HL-60 (cell line): ENCODE measurements around the gene RASA2.
A peak's percentile ranks its signal among the peaks of the same experiment; 100 is the strongest.

Experiments
- DNase-seq, 2 experiments: peaks; one replicate each; pipeline ENCODE4 v3.0.0-alpha.2; 2010 to 2020; ENCODE audit warnings: low read depth in 1 of 2, low spot score in 1 of 2
- H3K27ac ChIP-seq: fragments of 250-450 bp; sonication (Bioruptor Pico); replicated peaks from 2 replicates; pipeline ENCODE4 v1.5.1; 2020; ENCODE audit warnings: mild to moderate bottlenecking, moderate library complexity
- H3K27me3 ChIP-seq: fragments of 250-450 bp; sonication (Bioruptor Pico); 2 replicates; pipeline ENCODE4 v1.5.1; 2021; ENCODE audit warnings: mild to moderate bottlenecking, moderate library complexity; ENCODE audit not compliant: insufficient read depth, poor library complexity, severe bottlenecking
- H3K4me3 ChIP-seq: replicated peaks from 2 replicates; pipeline ENCODE4 v1.5.1; 2011; ENCODE audit warnings: mild to moderate bottlenecking, control low read depth, low read length; ENCODE audit not compliant: insufficient read depth
- CTCF ChIP-seq: IDR thresholded peaks from one replicate; pipeline ENCODE4 v1.5.1; 2011; ENCODE audit warnings: low read length, control low read depth, inconsistent platforms; ENCODE audit not compliant: insufficient read depth
- GABPA ChIP-seq: IDR thresholded peaks from 2 replicates; pipeline ENCODE4 v1.6.1; 2012; ENCODE audit warnings: low read depth
- POLR2AphosphoS5 ChIP-seq: IDR thresholded peaks from 2 replicates; pipeline ENCODE4 v1.6.1; 2012; ENCODE audit warnings: low read depth
- REST ChIP-seq: IDR thresholded peaks from 2 replicates; pipeline ENCODE4 v1.6.1; 2012; ENCODE audit warnings: low read depth; ENCODE audit not compliant: insufficient replicate concordance
- SPI1 ChIP-seq: IDR thresholded peaks from 2 replicates; pipeline ENCODE4 v1.6.1; 2012; ENCODE audit warnings: low read depth, mild to moderate bottlenecking, borderline replicate concordance

Gene RASA2

GRCh38 chr3:141499284-141499683 is 12.5 kb downstream of the RASA2 start:
- no peaks in the 10 kb centered on the region for H3K27me3 ChIP-seq
- TF ChIP-seq GABPA, result no peak
- TF ChIP-seq REST, result no peak
- no peak for TF ChIP-seq SPI1
- no peak for TF ChIP-seq POLR2AphosphoS5
- no peak for TF ChIP-seq CTCF
- H3K4me3 ChIP-seq, result peak overlapping the region; percentile 12
- no peak for DNase-seq
- peak overlapping the region; percentile 76 for H3K27ac ChIP-seq

- Histone ChIP-seq H3K27me3 (no peaks in the 10 kb centered on the region), H3K27ac (peak overlapping the region; percentile 76), H3K4me3 (no peak overlapping the region)
- TF ChIP-seq REST (no peak), GABPA (no peak), SPI1 (no peak), CTCF (no peak), POLR2AphosphoS5 (no peak)
- no peak for DNase-seq
Observed at GRCh38 chr3:141499965-141500364, 13.1 kb downstream of the RASA2 start.

GRCh38 chr3:141500397-141500796 is 13.6 kb downstream of the RASA2 start:
- TF ChIP-seq REST (no peak), SPI1 (no peak), POLR2AphosphoS5 (no peak), GABPA (no peak), CTCF (no peak)
- Histone ChIP-seq H3K27ac (no peak overlapping the region; the same call in 1 of the 2 replicates), H3K4me3 (no peak overlapping the region), H3K27me3 (no peaks in the 10 kb centered on the region)
- DNase-seq, result no peak
